HG03280 (cell line): ENCODE data around the gene KRTAP1-1.
"Not testable (repeated sequence)": the region's sequence is repeated elsewhere in the genome, so short reads cannot be mapped to it uniquely, and the experiment has no call there.

Source experiments
- ATAC-seq: cut with Tn5 transposase; IDR thresholded peaks from one replicate; pipeline ENCODE4 v1.9.1; 2021; ENCODE audit warnings: mild to moderate bottlenecking, moderate library complexity; ENCODE audit not compliant: unreplicated experiment

KRTAP1-1 gene

GRCh38 chr17:41040783-41041571 lies at the start of gene KRTAP1-1:
Gene KRTAP1-1, minus strand, starts transcription at chr17:41041450. Its CDS starts 53 bp downstream, at chr17:41041397.
- not testable (repeated sequence) for ATAC-seq

- not testable (repeated sequence) for ATAC-seq
Measured at GRCh38 chr17:41088760-41089352, 47.6 kb upstream of the KRTAP1-1 start.

GRCh38 chr17:41084100-41084856 lies 43.0 kb upstream of the KRTAP1-1 start, which contains the start of gene KRTAP4-7:
Gene KRTAP4-7, plus strand, starts transcription at chr17:41084150. Its CDS starts 57 bp downstream, at chr17:41084207.
- not testable (repeated sequence) for ATAC-seq

- not testable (repeated sequence) for ATAC-seq
Measured at GRCh38 chr17:41083427-41083826, 42.2 kb upstream of the KRTAP1-1 start.

GRCh38 chr17:41082626-41083025 lies 41.4 kb upstream of the KRTAP1-1 start:
- ATAC-seq, result no peak

- no peak for ATAC-seq
Measured at GRCh38 chr17:41076788-41077187, 35.5 kb upstream of the KRTAP1-1 start.

GRCh38 chr17:41073676-41074075 lies 32.4 kb upstream of the KRTAP1-1 start:
- no peak for ATAC-seq

GRCh38 chr17:41071606-41072360 lies 30.5 kb upstream of the KRTAP1-1 start:
- ATAC-seq, result no peak

GRCh38 chr17:41069031-41069430 lies 27.8 kb upstream of the KRTAP1-1 start:
- ATAC-seq, result no peak

GRCh38 chr17:41067281-41067680 lies 26.0 kb upstream of the KRTAP1-1 start:
- ATAC-seq, result no peak

- ATAC-seq, result no peak
Measured at GRCh38 chr17:41065829-41066624, 24.8 kb upstream of the KRTAP1-1 start, which contains the start of gene KRTAP2-4. Gene KRTAP2-4, minus strand, starts transcription at chr17:41065879. Its CDS starts 34 bp downstream, at chr17:41065845.

GRCh38 chr17:41065016-41065689 lies 23.9 kb upstream of the KRTAP1-1 start:
- ATAC-seq, result not testable (repeated sequence)

GRCh38 chr17:41064301-41064700 lies 23.1 kb upstream of the KRTAP1-1 start:
- ATAC-seq, result no peak

GRCh38 chr17:41063449-41063848 lies 22.2 kb upstream of the KRTAP1-1 start:
- no peak for ATAC-seq

- ATAC-seq, result no peak
Measured at GRCh38 chr17:41061964-41062363, 20.7 kb upstream of the KRTAP1-1 start.

GRCh38 chr17:41060052-41060604 lies 18.9 kb upstream of the KRTAP1-1 start, which contains the start of gene KRTAP2-3:
Gene KRTAP2-3, minus strand, starts transcription at chr17:41060114. Its CDS starts 64 bp downstream, at chr17:41060050.
- no peak for ATAC-seq

GRCh38 chr17:41059276-41060051 lies 18.2 kb upstream of the KRTAP1-1 start:
- ATAC-seq, result not testable (repeated sequence)

- no peak for ATAC-seq
Measured at GRCh38 chr17:41058741-41059140, 17.5 kb upstream of the KRTAP1-1 start.
